ENCODE results near the gene DDX28. TPM values are rescaled to one million over a fixed set of nuclear protein-coding genes. Genes with fewer than 3 reads are reported as not detected.

Gene DDX28
- total and polyA plus RNA-seq, 4 experiments from 2014 or later = 16.1 to 55.8 (median 26.5) TPM

- Histone ChIP-seq H3K4me1 (ENCODE audit: insufficient read depth, low read length) (peaks cover 23% of the 10 kb centered on the region), H3K36me3 (ENCODE audit: insufficient read depth, low read length) (no peaks in the 10 kb centered on the region), H3K27ac (ENCODE audit: low read depth, low read length) (no peak overlapping the region), H3K9me3 (ENCODE audit: control insufficient read depth in 1 of 2, low read length in 2 of 2) (no peaks in the 10 kb centered on the region), H3K4me3 (ENCODE audit: low read length in 2 of 2) (no peak overlapping the region), H3K27me3 (ENCODE audit: insufficient read depth, low read length) (no peaks in the 10 kb centered on the region)
- CTCF ChIA-PET (ENCODE audit: partially characterized antibody) = interaction anchor here (1.1 to 1.4 kb wide), 2 partner anchors 36 to 45 kb away, joined by 3 read pairs; partner anchors contain the start of genes DDX28 and DUS2
- intact Hi-C loops (cut with micrococcal nuclease) = no loop called here
- no peak overlapping the region for H3K4me3 Mint-ChIP-seq
- H3K9me3 Mint-ChIP-seq = no peaks in the 10 kb centered on the region
- no peak for DNase-seq
- H3K27me3 Mint-ChIP-seq = no peaks in the 10 kb centered on the region
- H3K27ac Mint-ChIP-seq = peak overlapping the region in 1 of 7 donors; percentile 59
- POLR2A ChIA-PET (ENCODE audit: partially characterized antibody) = interaction anchor here (0.9 to 4.3 kb wide), 5 partner anchors 12 to 54 kb away, joined by 3 to 24 read pairs (median 6); partner anchors contain the start of genes DPEP2, PSMB10 and SLC12A4
- H3K4me1 Mint-ChIP-seq = peaks cover 13 to 31% (median 20%) of the 10 kb centered on the region in 4 donors
- peaks cover 0 to 7% of the 10 kb centered on the region in 2 donors for H3K36me3 Mint-ChIP-seq
These were observed 36.1 kb downstream of the DDX28 start for GRCh38 chr16:67986949-67987348.

- Mint-ChIP-seq H3K27ac (no peak overlapping the region), H3K4me1 (peaks cover 10 to 28% (median 18%) of the 10 kb centered on the region in 4 donors), H3K36me3 (no peaks in the 10 kb centered on the region), H3K27me3 (peaks cover 0 to 1% of the 10 kb centered on the region in 2 donors), H3K4me3 (no peak overlapping the region), H3K9me3 (no peaks in the 10 kb centered on the region)
- H3K4me3 ChIP-seq (ENCODE audit: low read length in 2 of 2) = no peak overlapping the region
- H3K9me3 ChIP-seq (ENCODE audit: control insufficient read depth in 1 of 2, low read length in 2 of 2) = no peaks in the 10 kb centered on the region
- intact Hi-C loops (cut with micrococcal nuclease) = no loop called here
- POLR2A ChIA-PET (ENCODE audit: partially characterized antibody) = interaction anchor here (1.1 to 3.4 kb wide), 4 partner anchors 9 to 47 kb away, joined by 3 to 22 read pairs (median 6); partner anchors contain the start of gene PSMB10
- H3K27ac ChIP-seq (ENCODE audit: low read depth, low read length) = no peak overlapping the region
- H3K36me3 ChIP-seq (ENCODE audit: insufficient read depth, low read length) = no peaks in the 10 kb centered on the region
- CTCF ChIA-PET (ENCODE audit: partially characterized antibody) = interaction anchor here (1.0 kb wide), 1 partner anchor 59 kb away, joined by 5 read pairs; no protein-coding TSS in a partner anchor
- H3K4me1 ChIP-seq (ENCODE audit: insufficient read depth, low read length) = peaks cover 23% of the 10 kb centered on the region
- H3K27me3 ChIP-seq (ENCODE audit: insufficient read depth, low read length) = no peaks in the 10 kb centered on the region
- no peak for DNase-seq
These were observed 40.9 kb downstream of the DDX28 start for GRCh38 chr16:67982011-67982696.

GRCh38 chr16:67979955-67980678, 42.9 kb downstream of the DDX28 start, which contains the start of gene DPEP3:
TSS of gene DPEP3 (minus strand) at chr16:67980499. CDS start at chr16:67980380, 119 bp downstream.
- POLR2A ChIA-PET (ENCODE audit: partially characterized antibody) = no interaction called here
- Mint-ChIP-seq H3K27ac (no peak within 1 kb of the TSS), H3K9me3 (no peaks in the 10 kb centered on the region), H3K4me1 (peaks cover 10 to 27% (median 17%) of the 10 kb centered on the region in 4 donors), H3K36me3 (no peaks in the 10 kb centered on the region), H3K27me3 (peaks cover 1 to 3% of the 10 kb centered on the region in 2 donors), H3K4me3 (no peak within 1 kb of the TSS)
- H3K4me3 ChIP-seq (ENCODE audit: low read length in 2 of 2) = no peak within 1 kb of the TSS
- intact Hi-C loops (cut with micrococcal nuclease) = no loop called here
- DNase-seq = no peak
- no peaks in the 10 kb centered on the region for H3K27me3 ChIP-seq (ENCODE audit: insufficient read depth, low read length)
- H3K27ac ChIP-seq (ENCODE audit: low read depth, low read length) = no peak within 1 kb of the TSS
- CTCF ChIA-PET (ENCODE audit: partially characterized antibody) = interaction anchor here (0.7 to 1.4 kb wide), 2 partner anchors 19 to 37 kb away, joined by 3 read pairs; partner anchors contain the start of genes DPEP2 and LCAT
- H3K4me1 ChIP-seq (ENCODE audit: insufficient read depth, low read length) = peaks cover 23% of the 10 kb centered on the region
- H3K36me3 ChIP-seq (ENCODE audit: insufficient read depth, low read length) = no peaks in the 10 kb centered on the region
- H3K9me3 ChIP-seq (ENCODE audit: control insufficient read depth in 1 of 2, low read length in 2 of 2) = no peaks in the 10 kb centered on the region

GRCh38 chr16:67977469-67978227, 45.4 kb downstream of the DDX28 start:
- H3K27ac ChIP-seq (ENCODE audit: low read depth, low read length) = no peak overlapping the region
- ChIA-PET CTCF (ENCODE audit: partially characterized antibody) (interaction anchor here (1.1 kb wide), 1 partner anchor 14 kb away, joined by 3 read pairs; no protein-coding TSS in a partner anchor), POLR2A (ENCODE audit: partially characterized antibody) (no interaction called here)
- Mint-ChIP-seq H3K36me3 (no peaks in the 10 kb centered on the region), H3K4me1 (peaks cover 0 to 3% (median under 1%) of the 10 kb centered on the region in 4 donors), H3K9me3 (no peaks in the 10 kb centered on the region), H3K27ac (no peak overlapping the region), H3K4me3 (no peak overlapping the region), H3K27me3 (peaks cover 1 to 3% of the 10 kb centered on the region in 2 donors)
- no peaks in the 10 kb centered on the region for H3K9me3 ChIP-seq (ENCODE audit: control insufficient read depth in 1 of 2, low read length in 2 of 2)
- H3K4me1 ChIP-seq (ENCODE audit: insufficient read depth, low read length) = no peaks in the 10 kb centered on the region
- intact Hi-C loops (cut with micrococcal nuclease) = no loop called here
- no peak overlapping the region for H3K4me3 ChIP-seq (ENCODE audit: low read length in 2 of 2)
- no peaks in the 10 kb centered on the region for H3K36me3 ChIP-seq (ENCODE audit: insufficient read depth, low read length)
- no peaks in the 10 kb centered on the region for H3K27me3 ChIP-seq (ENCODE audit: insufficient read depth, low read length)
- no peak for DNase-seq

GRCh38 chr16:67977005-67977404, 46.0 kb downstream of the DDX28 start:
- ChIA-PET POLR2A (ENCODE audit: partially characterized antibody) (no interaction called here), CTCF (ENCODE audit: partially characterized antibody) (interaction anchor here (1.1 kb wide), 1 partner anchor 15 kb away, joined by 3 read pairs; no protein-coding TSS in a partner anchor)
- Mint-ChIP-seq H3K4me1 (no peaks in the 10 kb centered on the region), H3K27me3 (peaks cover 1 to 3% of the 10 kb centered on the region in 2 donors), H3K36me3 (no peaks in the 10 kb centered on the region), H3K9me3 (no peaks in the 10 kb centered on the region), H3K27ac (no peak overlapping the region), H3K4me3 (no peak overlapping the region)
- no peak for DNase-seq
- Histone ChIP-seq H3K27ac (ENCODE audit: low read depth, low read length) (no peak overlapping the region), H3K36me3 (ENCODE audit: insufficient read depth, low read length) (no peaks in the 10 kb centered on the region), H3K4me3 (ENCODE audit: low read length in 2 of 2) (no peak overlapping the region), H3K4me1 (ENCODE audit: insufficient read depth, low read length) (no peaks in the 10 kb centered on the region), H3K27me3 (ENCODE audit: insufficient read depth, low read length) (no peaks in the 10 kb centered on the region), H3K9me3 (ENCODE audit: control insufficient read depth in 1 of 2, low read length in 2 of 2) (no peaks in the 10 kb centered on the region)
- intact Hi-C loops (cut with micrococcal nuclease) = no loop called here

GRCh38 chr16:67976205-67976604, 46.8 kb downstream of the DDX28 start:
- Mint-ChIP-seq H3K9me3 (no peaks in the 10 kb centered on the region), H3K4me3 (no peak overlapping the region), H3K27ac (no peak overlapping the region), H3K36me3 (no peaks in the 10 kb centered on the region), H3K27me3 (peaks cover 1 to 3% of the 10 kb centered on the region in 2 donors), H3K4me1 (no peaks in the 10 kb centered on the region)
- no peak for DNase-seq
- no peaks in the 10 kb centered on the region for H3K27me3 ChIP-seq (ENCODE audit: insufficient read depth, low read length)
- POLR2A ChIA-PET (ENCODE audit: partially characterized antibody) = no interaction called here
- intact Hi-C loops (cut with micrococcal nuclease) = no loop called here
- no peaks in the 10 kb centered on the region for H3K9me3 ChIP-seq (ENCODE audit: control insufficient read depth in 1 of 2, low read length in 2 of 2)
- CTCF ChIA-PET (ENCODE audit: partially characterized antibody) = no interaction called here
- H3K27ac ChIP-seq (ENCODE audit: low read depth, low read length) = no peak overlapping the region
- H3K36me3 ChIP-seq (ENCODE audit: insufficient read depth, low read length) = no peaks in the 10 kb centered on the region
- no peak overlapping the region for H3K4me3 ChIP-seq (ENCODE audit: low read length in 2 of 2)
- H3K4me1 ChIP-seq (ENCODE audit: insufficient read depth, low read length) = no peaks in the 10 kb centered on the region
